NT2/D1 (cell line): ENCODE data around the gene AHNAK2.
"Not testable (repeated sequence)": the region's sequence is repeated elsewhere in the genome, so short reads cannot be mapped to it uniquely, and the experiment has no call there.

Experiments used
- SUZ12 ChIP-seq: IDR thresholded peaks from 2 replicates; pipeline ENCODE4 v1.6.1; 2011; ENCODE audit not compliant: insufficient read length, insufficient read depth; ENCODE audit errors: extremely low read depth
- YY1 ChIP-seq: IDR thresholded peaks from 2 replicates; pipeline ENCODE4 v1.6.1; 2011; ENCODE audit not compliant: insufficient read length, insufficient read depth
- ZNF274 ChIP-seq: IDR thresholded peaks from 2 replicates; pipeline ENCODE4 v1.6.1; 2011; ENCODE audit warnings: mild to moderate bottlenecking, low read depth, low read length

DNA sequence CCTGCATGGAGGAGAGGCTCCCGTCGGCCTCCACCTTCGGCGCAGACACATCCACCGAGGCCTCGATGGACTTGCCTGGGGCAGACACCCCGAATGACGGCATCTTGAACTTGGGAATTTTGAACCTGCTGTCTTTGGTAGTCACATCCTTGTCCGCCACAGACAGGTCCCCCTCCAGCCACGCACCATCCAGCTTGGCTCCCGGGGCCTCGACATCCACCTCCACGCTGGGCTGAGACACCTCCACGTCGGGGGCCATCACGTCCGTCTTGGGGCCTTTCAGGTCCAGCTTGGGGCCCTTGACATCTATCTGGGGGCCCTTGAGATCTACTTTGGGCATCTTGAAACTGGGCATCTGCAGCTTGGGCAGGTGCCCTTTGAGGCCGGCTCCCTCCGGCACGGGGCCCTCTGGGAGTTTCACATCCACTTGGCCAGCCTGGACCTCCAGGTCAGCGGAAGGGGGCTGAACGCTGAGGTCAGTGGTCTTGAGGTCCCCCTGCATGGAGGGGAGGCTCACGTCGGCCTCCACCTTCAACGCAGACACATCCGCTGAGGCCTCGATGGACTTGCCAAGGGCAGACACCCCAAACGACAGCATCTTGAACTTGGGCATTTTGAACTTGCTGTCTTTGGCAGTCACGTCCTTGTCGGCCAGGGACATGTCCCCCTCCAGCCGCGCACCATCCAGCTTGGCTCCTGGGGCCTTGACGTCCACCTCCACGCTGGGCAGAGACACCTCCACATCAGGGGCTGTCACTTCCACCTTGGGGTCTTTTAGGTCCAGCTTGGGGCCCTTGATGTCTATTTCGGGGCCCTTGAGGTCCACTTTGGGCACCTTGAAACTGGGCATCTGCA lies 30.1 kb downstream of the AHNAK2 start:
- TF ChIP-seq ZNF274, SUZ12, YY1: not testable (repeated sequence)
